K562 (cell line): ENCODE results near the gene HMOX2. TPM values are rescaled to one million over a fixed set of nuclear protein-coding genes. Genes with fewer than 3 reads are reported as not detected.
A peak's percentile ranks its signal among the peaks of the same experiment; 100 is the strongest.

Experiments
- ATF7 ChIP-seq: fragments of 450-650 bp; IDR thresholded peaks from 2 replicates; pipeline ENCODE4 v1.7.1; 2014; ENCODE audit warnings: mild to moderate bottlenecking, moderate library complexity
- CGGBP1 ChIP-seq: fragments of 250-450 bp; sonication (Bioruptor Pico); IDR thresholded peaks from 2 replicates; pipeline ENCODE4 v1.9.0; 2021; ENCODE audit warnings: mild to moderate bottlenecking
- DMBX1 ChIP-seq: fragments of 250-450 bp; sonication (Bioruptor Pico); IDR thresholded peaks from 2 replicates; pipeline ENCODE4 v1.8.0; 2022; ENCODE audit warnings: inconsistent platforms, mild to moderate bottlenecking, moderate library complexity, borderline replicate concordance
- HBP1 ChIP-seq: fragments of 450-650 bp; formaldehyde crosslinking; IDR thresholded peaks from 2 replicates; pipeline ENCODE4 v1.4.0; 2022; ENCODE audit warnings: missing genetic modification characterization
- HDAC8 ChIP-seq: fragments of 450-650 bp; IDR thresholded peaks from 2 replicates; pipeline ENCODE4 v1.6.1; 2016; ENCODE audit warnings: mild to moderate bottlenecking, missing genetic modification characterization, moderate library complexity, missing compliant biosample characterization
- JUNB ChIP-seq: fragments of 450-650 bp; formaldehyde crosslinking; conservative IDR thresholded peaks from 2 replicates; pipeline ENCODE4 v1.4.0; 2020; ENCODE audit warnings: mild to moderate bottlenecking
- KLF1 ChIP-seq: fragments of 450-650 bp; IDR thresholded peaks from 2 replicates; pipeline ENCODE4 v1.6.1; 2016; ENCODE audit warnings: missing genetic modification characterization, missing compliant biosample characterization
- MGA ChIP-seq: fragments of 450-650 bp; IDR thresholded peaks from 2 replicates; pipeline ENCODE4 v1.6.1; 2016; ENCODE audit warnings: mild to moderate bottlenecking, moderate library complexity
- RBM14 ChIP-seq: fragments of 200-400 bp; formaldehyde crosslinking; IDR thresholded peaks from 2 replicates; pipeline ENCODE4 v1.6.1; 2018; ENCODE audit warnings: low read depth, mild to moderate bottlenecking, low read length, moderate library complexity, borderline replicate concordance; ENCODE audit not compliant: insufficient read depth
- ZBTB1 ChIP-seq: sonication (generic); formaldehyde crosslinking; IDR thresholded peaks from 2 replicates; pipeline ENCODE4 v1.8.1; 2023; ENCODE audit warnings: missing genetic modification reagents, low read depth, mild to moderate bottlenecking, borderline replicate concordance
- ZNF583 ChIP-seq: fragments of 250-450 bp; sonication (Bioruptor Pico); IDR thresholded peaks from 2 replicates; pipeline ENCODE4 v1.4.0; 2020
- ZNF707 ChIP-seq: fragments of 250-450 bp; sonication (Bioruptor Pico); conservative IDR thresholded peaks from 2 replicates; pipeline ENCODE4 v1.8.0; 2022; ENCODE audit warnings: inconsistent platforms, mild to moderate bottlenecking, moderate library complexity
- polyA plus RNA-seq, 8 experiments: library from polyadenylated mRNA; depleted of rRNA in 4 of 8; stranded (reverse) in 5 of 8; unstranded in 3 of 8; fragments of >200 nt; fragmentation: Nextera tagmentation in 2 of 8; fragmentation: Illumina TruSeq in 1 of 8; extraction: Ambion mirVana in 2 of 8; extraction: Trizol in 1 of 8; gene quantifications; 2 replicates each; pipeline versions ENCODE4 v1.2.1 to v1.2.3, GENCODE V29; 2011 to 2014; ENCODE audit warnings: inconsistent platforms in 1 of 8, missing spikeins in 1 of 8
- total RNA-seq, 7 experiments: library from RNA; depleted of rRNA in 6 of 7; stranded (reverse); fragments of >200 nt in 6 of 7; fragmentation: Illumina TruSeq in 2 of 7; extraction: Trizol in 2 of 7; gene quantifications; 2 replicates each; pipeline versions ENCODE4 v1.2.1 to v1.2.3, GENCODE V29; 2011 to 2021; ENCODE audit warnings: low replicate concordance in 1 of 7
- TF ChIP-seq, protein P1 (sequence below): fragments of 250-450 bp; sonication (Bioruptor Pico); IDR thresholded peaks from 2 replicates; pipeline ENCODE4 v1.5.0; 2021

HMOX2 gene
- total and polyA plus RNA-seq, 9 of the 15 experiments (the other 6 are each of a cell fraction or from before 2014, with no cell fraction given), result 26.8 to 87.4 (median 57.4) TPM

DNA sequence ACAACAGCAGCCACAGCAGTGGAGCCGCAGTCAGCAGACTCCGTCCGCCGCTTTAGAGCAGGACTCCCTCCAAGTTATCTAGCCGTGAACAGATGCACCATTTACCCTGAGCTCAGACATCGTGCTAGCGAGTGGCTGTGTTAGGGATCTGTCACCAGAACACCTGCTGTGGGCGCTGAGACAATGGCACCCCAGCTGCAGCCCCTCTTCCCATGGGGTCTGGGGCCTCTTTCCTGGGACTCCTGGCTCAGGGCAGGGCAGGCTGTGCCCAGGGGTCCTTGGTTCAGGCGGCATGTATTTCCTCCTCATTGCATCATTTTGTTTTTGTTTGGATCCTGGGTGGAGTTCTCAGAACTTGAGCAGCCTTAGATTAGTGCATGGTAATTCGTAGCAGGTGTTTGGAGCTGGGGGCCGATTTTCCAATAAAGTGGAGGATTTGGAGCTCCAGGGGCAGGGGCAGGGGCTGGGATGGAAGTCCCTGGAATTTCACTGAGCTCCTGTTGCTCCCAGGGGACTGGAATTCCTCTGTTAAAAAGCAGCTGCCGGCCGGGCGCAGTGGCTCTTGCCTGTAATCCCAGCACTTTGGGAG is 25.2 kb upstream of the HMOX2 start (continued):
- TF ChIP-seq MGA (peak; percentile 29; the same call in 1 of the 2 replicates), ZBTB1 (CRISPR knock-in tag) (no peak), ZNF583 (peak; percentile 95), JUNB (CRISPR knock-in tag) (0 out of 2 replicates have a peak, but pooled peaks have one; percentile 18), RBM14 (no peak), ATF7 (peak; percentile 87), DMBX1 (CRISPR knock-in tag) (peak; percentile 99), HBP1 (0 out of 2 replicates have a peak, but pooled peaks have one; percentile 33), ZNF707 (CRISPR knock-in tag) (peak; percentile 70; the same call in 1 of the 2 replicates), HDAC8 (peak; percentile 81; the same call in 1 of the 2 replicates), KLF1 (0 out of 2 replicates have a peak, but pooled peaks have one; percentile 45), CGGBP1 (no peak)
- TF ChIP-seq, protein P1, sequence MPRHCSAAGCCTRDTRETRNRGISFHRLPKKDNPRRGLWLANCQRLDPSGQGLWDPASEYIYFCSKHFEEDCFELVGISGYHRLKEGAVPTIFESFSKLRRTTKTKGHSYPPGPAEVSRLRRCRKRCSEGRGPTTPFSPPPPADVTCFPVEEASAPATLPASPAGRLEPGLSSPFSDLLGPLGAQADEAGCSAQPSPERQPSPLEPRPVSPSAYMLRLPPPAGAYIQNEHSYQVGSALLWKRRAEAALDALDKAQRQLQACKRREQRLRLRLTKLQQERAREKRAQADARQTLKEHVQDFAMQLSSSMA (CRISPR knock-in tag), result no peak
